SW 1271 (cell line): ENCODE results near the gene PIK3AP1.

Experiments
- DNase-seq, 2 experiments: peaks; one replicate each; lab custom pipeline; 2025; lab: John Stamatoyannopoulos, UW

The PIK3AP1 gene

GRCh38 chr10:96672481-96673175 is 47.7 kb downstream of the PIK3AP1 start:
- no peak for DNase-seq

GRCh38 chr10:96671211-96671890 is 49.0 kb downstream of the PIK3AP1 start:
- DNase-seq, result no peak

- no peak for DNase-seq
These were observed 49.5 kb downstream of the PIK3AP1 start for GRCh38 chr10:96670786-96671185.

- DNase-seq, result no peak
These were observed 52.9 kb downstream of the PIK3AP1 start for GRCh38 chr10:96667401-96667800.

- DNase-seq, result no peak
These were observed 53.6 kb downstream of the PIK3AP1 start for GRCh38 chr10:96666741-96667140.

- DNase-seq, result no peak
These were observed 55.0 kb downstream of the PIK3AP1 start for GRCh38 chr10:96665306-96665705.

- no peak for DNase-seq
These were observed 55.8 kb downstream of the PIK3AP1 start for GRCh38 chr10:96664563-96664962.

GRCh38 chr10:96663797-96664196 is 56.5 kb downstream of the PIK3AP1 start:
- no peak for DNase-seq

GRCh38 chr10:96661632-96662031 is 58.7 kb downstream of the PIK3AP1 start:
- DNase-seq, result no peak

- no peak for DNase-seq
These were observed 60.0 kb downstream of the PIK3AP1 start for GRCh38 chr10:96660297-96660696.

- DNase-seq, result no peak
These were observed 61.5 kb downstream of the PIK3AP1 start for GRCh38 chr10:96658844-96659243.

GRCh38 chr10:96657385-96657784 is 62.9 kb downstream of the PIK3AP1 start:
- DNase-seq, result no peak

GRCh38 chr10:96656839-96657238 is 63.5 kb downstream of the PIK3AP1 start:
- no peak for DNase-seq

- DNase-seq, result no peak
These were observed 64.1 kb downstream of the PIK3AP1 start for GRCh38 chr10:96656198-96656577.

- DNase-seq, result no peak
These were observed 64.7 kb downstream of the PIK3AP1 start for GRCh38 chr10:96655461-96656197.

- no peak for DNase-seq
These were observed 68.3 kb downstream of the PIK3AP1 start for GRCh38 chr10:96651998-96652431.

GRCh38 chr10:96650958-96651357 is 69.4 kb downstream of the PIK3AP1 start:
- DNase-seq, result no peak

- DNase-seq, result no peak
These were observed 72.0 kb downstream of the PIK3AP1 start for GRCh38 chr10:96648297-96648696.

GRCh38 chr10:96647466-96647865 is 72.8 kb downstream of the PIK3AP1 start:
- DNase-seq, result no peak

GRCh38 chr10:96646751-96647166 is 73.6 kb downstream of the PIK3AP1 start:
- no peak for DNase-seq

- no peak for DNase-seq
These were observed 74.0 kb downstream of the PIK3AP1 start for GRCh38 chr10:96646301-96646700.

- no peak for DNase-seq
These were observed 75.1 kb downstream of the PIK3AP1 start for GRCh38 chr10:96645191-96645721.

- DNase-seq, result no peak
These were observed 76.4 kb downstream of the PIK3AP1 start for GRCh38 chr10:96643920-96644319.
